KBM-7 (cell line): ENCODE measurements around the gene SRD5A1.

Experiments
- DNase-seq: peaks from one replicate; pipeline ENCODE4 v3.0.0-alpha.2; 2015
- in situ Hi-C: fragments of 300-500 bp; cut with MboI; formaldehyde crosslinking; loops from 2 replicates; pipeline ENCODE4 v1.14.3; 2020; ENCODE audit warnings: low sequenced_read_pairs, low pct_unique_long_range_greater_than_20kb, mixed read lengths

Gene SRD5A1

DNA sequence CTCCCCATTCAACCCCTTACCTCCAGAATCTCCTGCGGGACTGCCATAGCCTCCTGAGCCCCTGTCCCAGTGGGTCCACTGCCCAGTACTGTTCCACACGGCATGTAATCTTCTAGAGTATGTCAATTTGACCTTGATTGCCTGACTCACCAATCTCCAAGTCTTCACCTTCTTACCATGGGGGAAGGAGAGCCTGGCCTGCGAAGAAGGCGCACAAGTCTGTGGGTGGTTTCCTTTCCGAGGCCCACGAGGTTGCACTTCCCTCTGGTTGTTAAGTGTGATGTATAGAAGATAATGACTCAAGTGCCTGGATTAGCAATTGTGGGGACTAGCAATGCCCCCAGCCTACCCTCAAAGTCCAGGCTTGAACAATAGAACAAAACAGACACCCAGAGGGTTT lies 71.8 kb downstream of the SRD5A1 start:
- in situ Hi-C loops: no loop called here
- peak; percentile 28 for DNase-seq

- no peak for DNase-seq
- in situ Hi-C loops: no loop called here
Observed at GRCh38 chr5:6705959-6706358, 72.7 kb downstream of the SRD5A1 start.

GRCh38 chr5:6707852-6708251 lies 74.6 kb downstream of the SRD5A1 start:
- in situ Hi-C loops: no loop called here
- DNase-seq: no peak

DNA sequence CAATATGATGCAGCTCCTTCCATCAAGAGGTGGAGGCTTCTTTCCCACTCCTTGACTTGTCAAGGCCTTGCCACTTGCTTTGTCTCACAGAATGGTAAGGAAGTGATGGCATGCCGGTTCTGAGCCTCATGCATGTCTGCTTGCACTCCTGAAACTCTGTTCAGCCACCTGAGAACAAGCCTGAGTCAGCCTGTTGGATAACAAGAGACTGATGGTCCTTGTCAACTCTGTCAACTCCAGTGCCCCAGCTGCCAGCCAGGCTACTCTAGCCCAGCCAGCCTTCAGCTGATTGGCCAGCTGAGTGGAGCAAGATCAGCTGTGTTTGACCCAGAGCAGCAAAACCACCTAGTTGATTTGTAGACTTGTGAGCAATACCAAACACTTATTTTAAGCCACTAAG lies 75.6 kb downstream of the SRD5A1 start:
- in situ Hi-C loops: no loop called here

DNA sequence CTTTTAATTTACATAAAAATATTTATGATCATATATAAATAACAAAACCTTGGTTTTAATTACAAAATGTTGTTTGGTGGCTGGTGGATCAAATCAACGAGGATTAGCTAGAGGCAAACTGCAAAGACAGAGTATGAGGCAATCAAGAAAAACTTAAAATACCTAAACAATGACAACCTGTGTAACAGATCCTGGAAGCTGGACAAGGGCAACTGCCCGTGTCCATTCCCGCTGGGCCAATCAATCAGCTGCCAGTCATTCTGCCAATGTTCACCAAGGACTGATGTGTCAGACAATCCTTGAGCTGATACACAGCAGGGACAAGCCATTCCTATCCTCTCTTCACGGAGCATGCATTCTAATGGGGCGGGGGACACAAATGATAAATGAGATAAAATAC lies 76.8 kb downstream of the SRD5A1 start:
- no peak for DNase-seq
- in situ Hi-C loops: no loop called here

More for the DNA sequence above, 75.6 kb downstream of the SRD5A1 start:
- DNase-seq: no peak

- DNase-seq: no peak
- in situ Hi-C loops: no loop called here
Observed at GRCh38 chr5:6710551-6711318, 77.5 kb downstream of the SRD5A1 start.

GRCh38 chr5:6711409-6712141 lies 78.3 kb downstream of the SRD5A1 start:
- DNase-seq: no peak
- in situ Hi-C loops: no loop called here

GRCh38 chr5:6712142-6712576 lies 78.9 kb downstream of the SRD5A1 start:
- DNase-seq: peak; percentile 55
- in situ Hi-C loops: no loop called here

GRCh38 chr5:6712577-6713273 lies 79.5 kb downstream of the SRD5A1 start:
- in situ Hi-C loops: no loop called here
- peak; percentile 96 for DNase-seq

DNA sequence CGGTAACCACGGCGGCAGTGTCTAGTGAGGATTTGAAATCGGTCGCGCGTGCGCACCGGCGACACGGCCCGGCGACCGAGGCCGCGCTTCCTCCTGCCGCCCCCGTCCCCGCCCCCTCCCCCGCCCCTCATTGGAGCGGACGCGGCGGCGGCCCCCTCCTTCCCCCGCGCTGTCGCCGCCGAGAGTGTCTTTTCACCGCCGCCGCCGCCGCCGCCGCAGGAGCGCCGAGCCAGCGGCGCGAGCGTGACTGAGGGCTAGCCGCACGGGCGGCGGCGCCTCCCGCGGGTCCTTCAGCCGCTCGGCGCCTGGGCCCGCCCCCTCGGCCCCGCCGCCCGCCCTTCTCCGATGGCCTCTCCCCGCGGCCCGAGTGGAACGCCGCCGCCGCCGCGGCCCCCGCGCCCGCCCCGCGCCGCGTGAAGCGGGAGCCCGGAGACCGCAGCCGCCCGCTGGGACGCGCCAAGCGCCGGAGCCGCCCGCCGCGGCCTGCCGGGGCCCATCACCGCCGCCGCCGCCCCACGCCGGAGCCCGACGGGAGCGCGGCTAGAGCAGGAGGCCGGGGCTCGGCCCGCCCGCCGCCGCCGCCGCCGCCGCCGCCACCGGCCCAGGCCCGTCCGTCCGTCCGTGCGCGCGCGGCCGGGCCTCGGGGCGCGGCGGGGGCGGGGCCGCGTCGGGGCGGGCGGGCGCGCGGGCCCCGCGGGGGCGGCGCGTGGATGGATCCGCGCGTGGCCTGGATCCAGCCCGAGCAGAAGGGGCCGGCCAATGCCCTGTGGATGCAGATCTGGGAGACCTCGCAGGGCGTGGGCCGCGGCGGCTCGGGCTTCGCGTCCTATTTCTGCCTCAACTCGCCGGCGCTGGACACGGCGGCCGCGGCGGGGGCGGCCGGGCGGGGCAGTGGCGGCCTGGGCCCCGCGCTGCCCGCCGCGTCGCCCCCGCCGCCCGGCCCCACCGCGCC lies 80.3 kb downstream of the SRD5A1 start, which contains the start of gene TENT4A:
TSS of gene TENT4A (plus strand) at position 159 of the 952 bp plus-strand sequence. CDS start at position 711, 552 bp downstream.
- DNase-seq: no peak
- in situ Hi-C loops: no loop called here

- no peak for DNase-seq
Observed at GRCh38 chr5:6714226-6715041, 81.2 kb downstream of the SRD5A1 start.

GRCh38 chr5:6715271-6715670 lies 82.0 kb downstream of the SRD5A1 start:
- no peak for DNase-seq
- in situ Hi-C loops: no loop called here

More at GRCh38 chr5:6714226-6715041, 81.2 kb downstream of the SRD5A1 start:
- in situ Hi-C loops: no loop called here

GRCh38 chr5:6715758-6716628 lies 82.8 kb downstream of the SRD5A1 start:
- in situ Hi-C loops: no loop called here
- peak; percentile 38 for DNase-seq

- DNase-seq: no peak
- in situ Hi-C loops: no loop called here
Observed at GRCh38 chr5:6716629-6717149, 83.4 kb downstream of the SRD5A1 start.

GRCh38 chr5:6717247-6717646 lies 84.0 kb downstream of the SRD5A1 start:
- in situ Hi-C loops: no loop called here
- DNase-seq: no peak

- in situ Hi-C loops: no loop called here
- DNase-seq: no peak
Observed at GRCh38 chr5:6717687-6718086, 84.4 kb downstream of the SRD5A1 start.

DNA sequence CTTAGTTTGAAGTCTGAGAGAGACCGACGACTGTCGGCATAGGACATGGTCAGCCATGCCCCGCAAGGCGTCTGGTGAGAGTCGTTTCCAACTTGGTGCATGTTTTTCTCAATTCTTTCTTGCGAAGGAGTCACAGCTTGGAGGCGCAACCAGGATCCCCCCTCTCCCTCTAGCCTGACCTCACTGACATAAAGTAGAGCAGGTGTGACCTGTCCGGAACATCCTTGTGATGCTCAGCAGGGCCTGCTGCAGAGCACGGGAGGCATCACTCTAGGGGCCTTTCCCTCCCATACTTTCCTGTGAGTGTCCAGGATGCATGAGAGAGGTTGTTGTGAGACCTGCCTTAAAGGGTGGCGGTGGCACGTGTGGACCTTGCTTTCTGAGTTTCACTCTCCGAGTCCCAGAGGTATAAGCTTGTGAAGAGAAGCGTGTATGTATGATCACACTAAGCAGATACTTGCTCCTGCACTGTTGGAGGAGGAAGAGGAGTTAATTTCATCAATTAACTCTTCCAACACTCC lies 85.0 kb downstream of the SRD5A1 start:
- DNase-seq: no peak
- in situ Hi-C loops: no loop called here
